HCEC 1CT (cell line): ENCODE data around the gene KIF24.
"Not testable (repeated sequence)": the region's sequence is repeated elsewhere in the genome, so short reads cannot be mapped to it uniquely, and the experiment has no call there.

Source experiments
- DNase-seq: peaks from one replicate; pipeline ENCODE4 v3.0.0-alpha.2; 2017

The KIF24 gene

GRCh38 chr9:34365282-34365681, 36.2 kb upstream of the KIF24 start:
- DNase-seq = no peak

GRCh38 chr9:34363619-34364351, 34.7 kb upstream of the KIF24 start:
- DNase-seq = no peak

- DNase-seq = no peak
These were observed 33.6 kb upstream of the KIF24 start for GRCh38 chr9:34362614-34363214.

- DNase-seq = not testable (repeated sequence)
These were observed 23.9 kb upstream of the KIF24 start for GRCh38 chr9:34352957-34353356.

GRCh38 chr9:34352122-34352652, 23.1 kb upstream of the KIF24 start:
- DNase-seq = not testable (repeated sequence)

GRCh38 chr9:34349324-34349723, 20.3 kb upstream of the KIF24 start:
- DNase-seq = no peak

- no peak for DNase-seq
These were observed 18.7 kb upstream of the KIF24 start for GRCh38 chr9:34347800-34348158.

- DNase-seq = no peak
These were observed 18.1 kb upstream of the KIF24 start for GRCh38 chr9:34346873-34347799.

- no peak for DNase-seq
These were observed 14.5 kb upstream of the KIF24 start for GRCh38 chr9:34343605-34344004.

- no peak for DNase-seq
These were observed 14.0 kb upstream of the KIF24 start for GRCh38 chr9:34343090-34343489.

- no peak for DNase-seq
These were observed 12.7 kb upstream of the KIF24 start for GRCh38 chr9:34341659-34342295.

GRCh38 chr9:34338665-34339385, 9.8 kb upstream of the KIF24 start:
- no peak for DNase-seq

- not testable (repeated sequence) for DNase-seq
These were observed 9.0 kb upstream of the KIF24 start for GRCh38 chr9:34338079-34338478.

- DNase-seq = no peak
These were observed 8.3 kb upstream of the KIF24 start for GRCh38 chr9:34337403-34337802.

- DNase-seq = no peak
These were observed 6.3 kb upstream of the KIF24 start for GRCh38 chr9:34335376-34335775.

GRCh38 chr9:34334916-34335315, 5.8 kb upstream of the KIF24 start:
- no peak for DNase-seq

- no peak for DNase-seq
These were observed 5.3 kb upstream of the KIF24 start for GRCh38 chr9:34334337-34334824.

- DNase-seq = no peak
These were observed 4.8 kb upstream of the KIF24 start for GRCh38 chr9:34333836-34334235.

- DNase-seq = peak; percentile 19
These were observed 3.3 kb upstream of the KIF24 start for GRCh38 chr9:34332076-34332964.

- no peak for DNase-seq
These were observed 2.1 kb upstream of the KIF24 start for GRCh38 chr9:34331196-34331595.

- peak; percentile 50 for DNase-seq
These were observed 525 bp downstream of the KIF24 start for GRCh38 chr9:34328500-34328986.
